Hematopoietic multipotent progenitor cell treated with erythropoietin and hydrocortisone succinate and interleukin-3 and kit ligand, for 15 days (in vitro differentiated cells): ENCODE measurements around the gene PRPH2.
"Not testable (repeated sequence)": the region's sequence is repeated elsewhere in the genome, so short reads cannot be mapped to it uniquely, and the experiment has no call there.

Experiments used
- DNase-seq: peaks from one replicate; pipeline ENCODE4 v3.0.0-alpha.2; 2015; ENCODE audit warnings: low spot score

PRPH2 gene

GRCh38 chr6:42742116-42742894 is 19.9 kb upstream of the PRPH2 start:
- no peak for DNase-seq

GRCh38 chr6:42740725-42741124 is 18.3 kb upstream of the PRPH2 start:
- no peak for DNase-seq

GRCh38 chr6:42735976-42736375 is 13.6 kb upstream of the PRPH2 start:
- no peak for DNase-seq

GRCh38 chr6:42733867-42734481 is 11.6 kb upstream of the PRPH2 start:
- DNase-seq: not testable (repeated sequence)

- DNase-seq: no peak
Observed at GRCh38 chr6:42729731-42730130, 7.3 kb upstream of the PRPH2 start.

GRCh38 chr6:42727627-42728026 is 5.2 kb upstream of the PRPH2 start:
- no peak for DNase-seq

- no peak for DNase-seq
Observed at GRCh38 chr6:42727087-42727611, 4.8 kb upstream of the PRPH2 start.

- peak; percentile 89 for DNase-seq
Observed at GRCh38 chr6:42726485-42727086, 4.2 kb upstream of the PRPH2 start.

GRCh38 chr6:42726026-42726425 is 3.6 kb upstream of the PRPH2 start:
- DNase-seq: no peak

- peak; percentile 19 for DNase-seq
Observed at GRCh38 chr6:42724825-42725224, 2.4 kb upstream of the PRPH2 start.

GRCh38 chr6:42720739-42721138 is 1.7 kb downstream of the PRPH2 start:
- no peak for DNase-seq

GRCh38 chr6:42715871-42716270 is 6.5 kb downstream of the PRPH2 start:
- no peak for DNase-seq

GRCh38 chr6:42714098-42714761 is 8.2 kb downstream of the PRPH2 start:
- no peak for DNase-seq

- DNase-seq: no peak
Observed at GRCh38 chr6:42711930-42712329, 10.5 kb downstream of the PRPH2 start.

GRCh38 chr6:42710316-42710715 is 12.1 kb downstream of the PRPH2 start:
- no peak for DNase-seq

- no peak for DNase-seq
Observed at GRCh38 chr6:42709871-42710270, 12.5 kb downstream of the PRPH2 start.

- DNase-seq: no peak
Observed at GRCh38 chr6:42708096-42708495, 14.3 kb downstream of the PRPH2 start.

- no peak for DNase-seq
Observed at GRCh38 chr6:42707595-42707994, 14.8 kb downstream of the PRPH2 start.

GRCh38 chr6:42704937-42705374 is 17.4 kb downstream of the PRPH2 start:
- no peak for DNase-seq

- DNase-seq: no peak
Observed at GRCh38 chr6:42704251-42704936, 18.0 kb downstream of the PRPH2 start.

GRCh38 chr6:42702786-42703185 is 19.6 kb downstream of the PRPH2 start:
- DNase-seq: not testable (repeated sequence)

GRCh38 chr6:42702200-42702599 is 20.2 kb downstream of the PRPH2 start:
- DNase-seq: no peak
